Activated CD4-positive, alpha-beta T cell treated with anti-CD3 and anti-CD28 coated beads, Interleukin-2, Interleukin-6, amounts not matched to agents 100 ng/mL and 50 ng/mL, durations not matched to agents 16 hours and 8 hours (primary cell): ENCODE measurements around the gene LDLRAD4.
A peak's percentile ranks its signal among the peaks of the same experiment; 100 is the strongest.

Source experiments
- DNase-seq: peaks from one replicate; pipeline ENCODE4 v3.0.0-alpha.2; 2020

Gene LDLRAD4

DNA sequence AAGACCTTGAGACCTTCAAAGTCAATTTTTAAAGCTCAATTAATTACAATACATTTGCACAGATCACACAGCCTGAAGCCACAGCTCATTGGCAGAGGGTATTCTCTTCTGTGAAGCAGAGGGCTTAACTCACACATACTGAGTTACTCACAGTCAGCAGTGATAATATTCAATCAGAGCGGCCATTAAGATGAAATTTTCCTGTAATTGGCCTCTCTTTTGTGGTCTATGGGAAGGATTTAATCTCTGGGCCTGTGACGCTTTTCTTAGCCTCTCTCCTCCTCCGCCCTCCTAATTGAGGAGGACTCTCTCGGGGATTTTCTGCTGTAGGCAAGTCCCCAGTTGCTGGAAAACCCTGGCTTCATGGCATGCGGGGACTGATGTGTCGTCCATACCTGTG is 12.3 kb upstream of the LDLRAD4 start:
- DNase-seq: no peak

DNA sequence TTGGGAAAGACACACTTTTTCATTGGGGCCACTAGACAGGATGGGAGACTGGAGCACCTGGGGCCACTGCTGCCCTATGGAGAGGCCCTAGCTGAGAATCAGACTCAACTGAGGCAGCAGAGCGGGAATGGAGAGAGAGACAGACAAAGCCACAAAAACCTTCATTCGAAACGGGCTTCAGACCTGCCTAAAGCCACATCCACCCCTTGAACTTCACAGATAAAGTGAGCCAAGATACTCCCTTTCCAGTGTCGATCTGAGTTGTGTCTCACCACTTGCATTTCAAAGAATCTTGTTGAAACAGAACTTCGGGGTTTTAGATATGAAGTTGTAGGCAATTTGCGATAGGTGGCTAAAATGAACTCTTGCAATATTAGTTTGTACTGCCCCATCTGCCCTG is 11.3 kb upstream of the LDLRAD4 start:
- DNase-seq: no peak

- DNase-seq: no peak
These were observed 7.0 kb upstream of the LDLRAD4 start for GRCh38 chr18:13211534-13211933.

DNA sequence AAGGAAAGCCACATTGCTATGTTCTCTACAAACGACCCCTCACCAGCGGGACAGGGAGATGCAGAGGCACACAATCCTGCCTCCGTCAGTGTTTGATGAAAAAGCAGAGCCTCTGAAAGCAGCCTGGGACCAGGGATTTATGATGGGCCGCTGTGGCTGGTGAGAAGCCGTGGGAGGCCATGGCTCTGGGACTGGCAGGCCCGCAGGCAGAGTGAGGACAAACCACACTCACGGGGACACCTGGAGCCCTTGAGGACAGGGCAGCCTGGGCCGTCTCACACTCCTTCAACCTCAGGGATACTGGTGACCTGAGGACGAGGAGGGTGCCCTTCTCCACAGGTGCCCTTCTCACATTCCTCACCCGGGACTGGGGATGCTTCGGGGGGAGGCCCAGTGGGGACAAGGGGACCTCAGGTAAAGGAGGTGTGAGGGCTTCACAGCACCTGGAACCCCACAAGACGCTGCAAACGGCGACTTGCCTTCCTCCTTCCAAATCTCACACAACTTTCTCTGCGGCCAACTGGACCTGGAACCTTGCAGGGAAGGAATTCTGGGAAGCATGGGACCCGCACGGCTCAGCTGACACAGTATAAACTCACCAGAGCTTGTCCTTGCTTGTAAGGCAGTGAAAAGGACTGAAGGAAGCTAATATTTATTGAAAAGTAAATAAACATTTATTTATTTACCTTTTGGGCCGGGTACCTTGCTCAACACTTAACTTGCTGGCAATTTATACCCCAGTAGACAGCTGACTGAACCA is 5.3 kb upstream of the LDLRAD4 start:
- no peak for DNase-seq

- DNase-seq: no peak
These were observed 4.0 kb upstream of the LDLRAD4 start for GRCh38 chr18:13214609-13215008.

GRCh38 chr18:13216092-13216582 is 2.4 kb upstream of the LDLRAD4 start:
- peak; percentile 74 for DNase-seq

- DNase-seq: peak; percentile 57
These were observed 1.7 kb upstream of the LDLRAD4 start for GRCh38 chr18:13216711-13217465.

GRCh38 chr18:13217466-13217961 is 1.0 kb upstream of the LDLRAD4 start:
- peak; percentile 55 for DNase-seq

DNA sequence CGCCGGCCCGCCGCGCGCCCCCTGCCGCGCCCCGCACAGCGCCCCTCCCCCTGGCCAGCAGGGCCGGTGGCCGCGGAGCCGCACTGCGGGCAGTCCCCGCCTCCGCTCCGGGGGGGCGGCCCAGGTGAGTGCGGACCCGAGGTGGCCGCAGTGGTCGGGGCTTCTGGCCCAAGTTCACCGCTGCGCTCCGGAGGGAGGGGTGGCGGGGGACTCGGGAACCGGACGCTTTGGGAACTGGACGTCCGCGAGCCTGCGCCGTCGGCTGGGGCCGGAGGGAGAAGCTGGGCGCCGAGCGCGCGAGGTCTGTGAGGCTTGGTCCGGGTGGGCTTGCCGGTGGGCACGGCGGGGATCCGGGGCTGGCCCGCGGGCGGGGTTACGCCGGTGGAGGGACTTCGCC is 591 bp upstream of the LDLRAD4 start:
- DNase-seq: no peak

DNA sequence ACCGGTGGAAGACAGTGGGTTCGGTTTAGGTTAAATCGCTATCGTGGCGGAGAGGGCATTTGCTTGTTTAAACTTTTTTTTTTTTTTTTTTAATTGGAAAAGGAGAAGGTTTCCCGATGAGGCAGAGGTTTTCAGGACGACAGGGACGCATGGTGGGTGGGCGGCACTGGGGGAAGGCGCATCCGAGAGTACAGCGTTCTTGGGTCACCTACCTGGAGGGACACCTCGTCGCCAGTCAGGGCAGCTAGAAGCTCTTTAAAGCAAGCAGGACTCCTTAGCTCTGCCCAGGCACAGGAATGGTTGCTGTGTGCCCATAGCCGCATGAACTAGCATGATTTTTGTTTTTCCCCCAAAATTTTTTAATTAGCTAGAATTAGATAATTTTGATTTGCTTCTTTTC is 437 bp downstream of the LDLRAD4 start:
- DNase-seq: no peak

DNA sequence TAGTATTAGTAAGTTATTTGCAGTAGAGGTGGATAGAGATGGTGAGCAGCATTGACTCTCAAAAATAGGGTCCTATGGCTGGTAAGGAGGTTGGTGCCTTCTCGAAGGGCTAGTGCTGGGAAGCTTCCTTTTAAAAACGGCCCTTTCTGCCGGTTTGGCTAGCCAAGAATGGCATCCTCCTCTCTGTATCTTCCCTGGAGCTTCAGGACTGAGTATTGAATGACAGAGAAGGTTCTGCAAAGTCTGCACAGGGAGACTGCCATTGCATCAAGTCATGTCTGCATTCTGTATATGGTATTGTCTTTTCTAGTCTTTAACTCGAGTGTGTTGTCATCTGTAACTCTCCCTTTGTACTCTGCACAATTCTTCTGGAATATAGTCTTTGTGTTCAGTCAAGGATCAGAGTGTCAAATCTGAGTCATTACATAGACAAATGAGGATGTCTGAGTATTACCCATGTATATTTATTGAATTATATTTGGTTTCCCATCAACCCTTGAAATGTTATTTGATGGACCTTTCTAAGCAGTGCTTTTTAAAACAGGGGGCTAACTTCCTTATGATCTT is 1.1 kb downstream of the LDLRAD4 start:
- no peak for DNase-seq

- no peak for DNase-seq
These were observed 1.9 kb downstream of the LDLRAD4 start for GRCh38 chr18:13220361-13220991.

DNA sequence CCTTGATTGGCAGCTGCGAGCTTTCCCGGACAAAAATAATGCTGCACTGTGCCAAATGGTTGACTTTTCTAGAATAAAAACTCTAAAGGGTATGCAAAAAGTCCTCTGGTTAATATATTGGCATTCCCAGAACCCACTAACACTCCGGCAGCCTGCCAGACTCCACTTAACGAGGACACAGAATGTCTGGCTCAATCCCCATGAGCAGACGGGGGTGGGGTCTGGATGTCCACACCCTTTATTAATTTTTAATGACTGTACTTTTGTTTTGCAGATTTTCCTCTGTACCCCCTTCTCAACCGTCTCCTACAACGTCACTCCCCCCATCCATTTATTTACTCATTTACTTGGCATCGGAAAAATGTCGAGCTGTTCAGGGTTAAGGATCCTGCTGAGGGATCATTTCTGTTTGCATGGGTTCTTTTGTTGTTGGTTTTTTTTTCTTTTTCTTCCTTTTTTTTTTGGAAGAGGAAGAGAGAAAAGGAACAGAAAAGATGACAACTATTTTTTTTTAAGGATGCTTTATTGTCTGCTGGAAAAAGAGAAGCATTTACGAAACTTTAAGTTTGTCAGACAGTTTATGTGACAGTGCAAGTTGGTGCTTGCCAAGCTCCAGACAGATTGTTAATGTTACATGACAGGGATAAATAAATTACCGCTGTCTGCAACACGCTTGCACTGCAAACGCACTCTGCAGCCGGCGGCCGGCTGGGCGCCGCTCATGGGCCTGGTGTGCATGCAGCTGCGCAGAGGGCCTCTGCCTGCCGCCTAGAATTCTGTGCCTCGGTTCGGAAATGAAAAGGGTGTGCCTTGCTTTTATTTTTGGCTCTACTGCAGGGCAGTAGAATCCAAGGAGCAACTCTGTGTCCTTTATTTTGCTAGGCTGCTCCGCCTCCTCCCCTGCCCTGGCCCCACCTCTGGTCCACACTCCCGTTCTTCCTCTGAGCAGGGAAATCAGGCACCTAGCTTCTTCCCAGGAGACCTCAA is 3.6 kb downstream of the LDLRAD4 start:
- DNase-seq: no peak

- no peak for DNase-seq
These were observed 4.3 kb downstream of the LDLRAD4 start for GRCh38 chr18:13222856-13223281.

DNA sequence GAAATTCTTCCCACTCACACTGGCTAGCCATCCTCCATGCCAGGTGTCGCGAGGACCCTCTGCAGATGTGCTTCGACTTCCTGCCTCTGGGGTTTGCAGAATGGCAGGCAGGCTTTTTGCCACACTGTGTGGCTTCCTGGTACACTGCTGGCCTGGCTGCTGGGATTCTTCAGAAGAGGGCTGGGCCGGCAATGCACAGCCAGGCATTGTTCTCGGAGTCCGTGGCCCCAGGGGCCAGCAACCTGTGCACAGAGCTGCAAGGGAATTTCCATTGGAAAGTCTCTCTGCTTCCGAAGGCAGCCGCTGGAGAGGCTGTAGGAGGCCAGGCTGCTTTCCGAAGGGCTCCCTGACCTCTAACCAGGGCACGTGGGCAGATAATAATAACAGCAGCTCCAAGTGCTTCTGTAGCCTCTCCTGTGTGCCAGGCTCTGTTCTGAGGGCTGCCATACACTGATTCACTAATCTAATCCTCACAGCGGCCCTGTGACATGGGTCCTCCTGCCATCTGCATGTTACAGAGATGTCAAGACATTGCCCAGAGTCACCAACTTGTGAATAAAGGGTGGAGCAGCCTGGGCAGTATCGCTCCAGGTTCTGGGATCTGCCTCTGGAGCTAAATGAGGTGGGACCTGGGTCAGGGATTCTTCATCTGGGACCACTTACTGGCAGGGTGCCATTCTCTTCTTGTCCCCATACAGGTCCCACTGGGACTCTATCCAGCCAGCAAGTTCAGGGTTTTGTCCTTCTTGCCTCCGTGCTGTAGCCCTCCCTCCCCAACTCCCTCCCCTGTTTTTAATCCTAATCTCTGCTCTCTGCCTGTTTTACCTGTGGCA is 5.0 kb downstream of the LDLRAD4 start:
- no peak for DNase-seq

GRCh38 chr18:13225261-13225660 is 6.7 kb downstream of the LDLRAD4 start:
- DNase-seq: no peak

GRCh38 chr18:13226533-13227144 is 8.1 kb downstream of the LDLRAD4 start:
- DNase-seq: no peak

- no peak for DNase-seq
These were observed 9.3 kb downstream of the LDLRAD4 start for GRCh38 chr18:13227910-13228309.

DNA sequence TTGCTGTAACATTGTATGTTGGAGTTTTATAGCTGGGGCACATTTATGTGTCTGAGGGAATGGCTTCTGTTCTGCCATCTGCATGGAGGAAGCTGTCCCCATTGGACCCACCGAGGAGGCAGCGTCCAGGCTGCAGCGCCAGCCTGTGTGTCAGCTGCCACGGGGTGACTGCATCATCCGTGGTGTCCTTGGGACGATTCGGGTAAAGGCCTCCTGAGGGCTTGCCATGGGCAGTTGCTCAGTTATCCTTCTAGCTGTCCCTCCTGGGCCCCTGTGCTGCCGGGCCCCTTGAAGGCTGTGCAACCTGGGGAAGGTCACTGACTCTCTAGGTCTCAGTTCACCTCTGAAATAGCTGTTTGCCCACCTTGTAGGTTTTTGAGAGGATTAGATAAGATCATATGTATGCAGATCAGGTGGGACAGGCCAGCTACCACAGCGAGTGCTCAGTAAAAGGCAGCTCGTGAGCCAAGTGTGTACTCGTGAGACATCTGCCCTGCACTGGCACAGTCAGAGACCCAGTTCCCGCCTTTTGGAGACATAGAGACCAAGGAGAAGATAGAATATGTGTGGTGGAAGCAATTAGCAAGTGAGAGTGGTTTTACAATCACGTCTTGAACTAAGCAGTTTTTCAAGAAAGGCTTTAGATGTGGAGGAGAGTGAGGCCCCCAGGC is 10.6 kb downstream of the LDLRAD4 start:
- DNase-seq: no peak

- DNase-seq: no peak
These were observed 12.6 kb downstream of the LDLRAD4 start for GRCh38 chr18:13231151-13231550.
